Central memory CD4-positive, alpha-beta T cell (primary cell): ENCODE results near the gene IRF3.
A peak's percentile ranks its signal among the peaks of the same experiment; 100 is the strongest.

Source experiments
- DNase-seq: peaks from one replicate; pipeline ENCODE4 v3.0.0; 2022

The IRF3 gene

GRCh38 chr19:49665036-49665350, 664 bp downstream of the IRF3 start:
- DNase-seq, result no peak

GRCh38 chr19:49664171-49665035, 1.3 kb downstream of the IRF3 start:
- DNase-seq, result peak; percentile 81

- DNase-seq, result no peak
Observed at GRCh38 chr19:49663224-49663623, 2.4 kb downstream of the IRF3 start.

- DNase-seq, result no peak
Observed at GRCh38 chr19:49662011-49662410, 3.6 kb downstream of the IRF3 start.

DNA sequence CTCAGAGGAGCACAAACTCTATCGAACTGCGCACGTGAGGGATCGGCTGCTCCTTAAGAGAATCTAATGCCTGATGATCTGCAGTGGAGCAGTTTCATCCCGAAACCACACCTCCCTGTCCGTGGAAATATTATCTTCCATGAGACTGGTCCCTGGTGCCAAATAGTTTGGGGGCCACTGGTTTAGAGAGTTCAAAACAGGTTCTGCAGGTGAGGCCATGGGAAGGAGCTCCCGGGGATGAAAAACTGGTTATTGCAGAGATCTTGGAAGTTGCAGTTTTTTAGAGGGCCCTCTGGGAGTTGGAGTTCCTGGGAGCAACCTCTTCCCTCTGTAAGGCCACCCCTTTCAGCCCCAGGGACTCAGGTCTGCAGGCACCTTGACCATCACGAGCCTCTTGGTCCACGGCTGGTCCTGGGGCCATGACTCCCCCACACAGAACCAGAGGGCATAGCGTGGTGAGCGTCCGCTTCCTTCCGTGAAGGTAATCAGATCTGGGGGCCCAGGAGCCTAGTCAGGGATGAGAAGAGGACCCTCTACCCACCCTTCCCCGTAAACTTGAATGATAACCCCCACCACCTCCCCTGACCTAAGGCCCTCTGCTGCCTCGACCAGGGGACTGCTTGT, 5.2 kb downstream of the IRF3 start:
- no peak for DNase-seq

- DNase-seq, result no peak
Observed at GRCh38 chr19:49658566-49659442, 6.9 kb downstream of the IRF3 start.

GRCh38 chr19:49658139-49658517, 7.5 kb downstream of the IRF3 start:
- DNase-seq, result no peak

GRCh38 chr19:49657493-49658138, 8.0 kb downstream of the IRF3 start:
- DNase-seq, result no peak

DNA sequence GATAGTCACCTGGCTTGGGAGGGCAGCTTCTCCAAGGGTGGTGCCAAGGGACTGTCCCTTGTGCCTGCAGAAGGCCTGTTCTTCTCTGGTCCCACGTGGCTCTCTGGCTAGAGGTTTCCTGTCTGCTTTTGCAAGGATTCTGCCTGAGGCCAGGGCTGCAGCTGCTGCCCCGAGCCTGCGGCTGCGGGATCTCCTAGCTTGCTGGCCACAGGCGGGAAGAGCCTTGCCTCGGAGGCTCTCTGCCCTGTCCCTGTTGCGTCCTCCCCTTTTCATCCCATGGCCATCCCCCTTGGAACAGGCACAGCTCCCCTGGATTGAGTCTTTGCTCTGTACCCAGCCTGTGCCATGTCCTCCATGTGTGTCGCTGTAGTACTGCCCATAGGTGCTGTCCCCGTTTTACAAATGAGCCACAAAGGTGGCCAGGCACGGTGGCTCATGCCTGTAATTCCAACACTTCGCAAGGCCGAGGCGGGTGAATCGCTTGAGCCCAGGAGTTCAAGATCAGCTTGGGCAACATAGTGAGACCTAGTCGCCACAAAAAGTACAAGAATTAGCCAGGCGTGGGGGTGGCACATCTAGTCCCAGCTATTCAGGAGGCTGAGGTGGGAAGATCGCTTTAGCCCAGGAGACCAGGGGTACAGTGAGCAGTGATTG, 9.1 kb downstream of the IRF3 start:
- no peak for DNase-seq

GRCh38 chr19:49655570-49656455, 9.8 kb downstream of the IRF3 start:
- DNase-seq, result no peak

- no peak for DNase-seq
Observed at GRCh38 chr19:49654581-49654980, 11.1 kb downstream of the IRF3 start.

DNA sequence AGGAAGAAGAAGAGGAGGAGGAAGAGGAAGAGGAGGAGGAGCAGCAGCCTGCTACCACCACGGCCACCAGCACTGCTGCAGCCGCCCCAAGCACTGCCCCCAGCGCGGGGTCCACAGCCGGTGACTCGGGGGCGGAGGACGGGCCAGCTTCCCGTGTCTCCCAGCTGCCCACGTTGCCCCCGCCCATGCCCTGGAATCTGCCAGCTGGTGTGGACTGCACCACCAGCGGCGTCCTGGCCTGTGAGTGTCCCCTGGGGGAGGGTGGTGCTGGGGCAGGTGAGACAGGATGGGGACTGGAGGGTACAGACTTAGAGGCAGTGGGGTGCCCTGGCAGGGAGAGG, 12.2 kb downstream of the IRF3 start:
- DNase-seq, result no peak

DNA sequence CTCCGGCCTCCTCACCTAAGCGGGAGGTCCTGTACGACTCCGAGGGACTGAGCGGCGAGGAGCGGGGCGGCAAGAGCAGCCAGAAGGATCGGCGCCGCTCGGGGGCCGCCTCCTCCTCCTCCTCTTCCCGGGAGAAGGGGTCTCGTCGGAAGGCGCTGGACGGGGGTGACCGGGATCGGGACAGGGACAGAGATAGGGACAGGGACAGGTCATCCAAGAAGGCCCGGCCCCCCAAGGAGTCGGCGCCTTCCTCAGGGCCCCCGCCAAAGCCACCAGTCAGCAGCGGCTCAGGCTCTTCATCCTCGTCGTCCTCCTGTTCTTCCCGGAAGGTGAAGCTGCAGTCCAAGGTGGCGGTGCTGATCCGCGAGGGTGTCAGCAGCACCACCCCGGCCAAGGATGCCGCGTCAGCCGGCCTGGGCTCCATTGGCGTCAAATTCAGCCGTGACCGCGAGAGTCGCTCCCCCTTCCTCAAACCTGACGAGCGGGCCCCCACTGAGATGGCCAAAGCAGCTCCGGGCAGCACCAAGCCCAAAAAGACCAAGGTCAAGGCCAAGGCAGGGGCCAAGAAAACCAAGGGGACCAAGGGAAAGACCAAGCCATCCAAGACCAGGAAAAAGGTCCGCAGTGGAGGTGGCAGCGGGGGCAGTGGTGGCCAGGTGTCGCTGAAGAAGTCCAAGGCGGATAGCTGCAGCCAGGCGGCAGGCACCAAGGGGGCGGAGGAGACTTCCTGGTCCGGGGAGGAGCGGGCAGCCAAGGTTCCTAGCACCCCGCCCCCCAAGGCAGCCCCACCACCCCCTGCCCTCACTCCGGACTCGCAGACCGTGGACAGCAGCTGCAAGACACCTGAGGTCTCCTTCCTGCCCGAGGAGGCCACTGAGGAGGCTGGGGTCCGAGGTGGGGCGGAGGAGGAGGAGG, 12.8 kb downstream of the IRF3 start:
- DNase-seq, result no peak

- DNase-seq, result no peak
Observed at GRCh38 chr19:49651820-49652550, 13.7 kb downstream of the IRF3 start.

- no peak for DNase-seq
Observed at GRCh38 chr19:49651029-49651819, 14.4 kb downstream of the IRF3 start.

- no peak for DNase-seq
Observed at GRCh38 chr19:49646586-49646985, 19.1 kb downstream of the IRF3 start.

GRCh38 chr19:49645995-49646394, 19.7 kb downstream of the IRF3 start:
- DNase-seq, result no peak

DNA sequence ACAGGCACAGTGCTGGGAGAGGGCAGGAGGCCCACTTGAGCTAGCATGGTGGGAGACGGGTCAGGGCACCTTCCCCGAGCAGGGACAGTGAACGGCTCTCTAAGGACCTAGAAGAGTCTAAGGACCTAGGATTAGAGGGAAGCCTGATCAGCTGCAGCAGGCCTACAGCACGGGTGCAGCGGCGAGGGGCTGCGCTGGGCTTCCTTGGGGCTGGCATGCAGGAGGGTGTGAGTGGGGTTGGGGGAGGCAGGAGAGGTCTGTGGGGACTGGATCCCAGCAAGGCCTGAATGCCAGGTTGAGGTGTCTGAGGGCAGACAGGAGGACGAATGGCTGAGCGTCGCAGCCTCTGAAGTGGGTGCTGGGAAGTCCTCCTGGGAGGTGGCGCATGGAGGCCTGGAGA, 20.1 kb downstream of the IRF3 start:
- DNase-seq, result no peak

DNA sequence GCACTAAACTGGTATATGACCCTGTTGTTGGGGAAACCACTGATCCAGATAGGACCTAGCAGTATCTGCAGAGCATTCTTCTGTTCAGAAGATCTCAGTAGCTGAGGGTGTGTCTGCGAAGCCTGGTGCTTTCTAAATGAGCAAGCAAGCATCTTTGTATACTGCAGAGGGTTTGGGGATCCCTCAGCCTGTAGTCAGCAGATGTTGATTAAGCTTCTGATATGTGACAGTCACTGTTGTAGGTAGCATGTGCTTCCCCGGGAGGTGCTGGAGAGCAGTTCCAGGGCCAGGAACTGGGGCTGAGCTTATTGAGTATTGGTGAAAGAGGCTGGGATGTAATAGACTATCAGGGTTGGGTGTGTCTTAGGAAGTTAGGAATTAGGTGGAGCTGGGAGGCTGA, 22.2 kb downstream of the IRF3 start:
- DNase-seq, result no peak
